GM12865 (cell line): ENCODE data around the gene ASCC2.

Experiments used
- DNase-seq: peaks from one replicate; pipeline ENCODE4 v3.0.0; 2010; ENCODE audit warnings: low read depth
- H3K4me3 ChIP-seq: 2 replicates; pipeline ENCODE4 v1.5.1; 2011; ENCODE audit warnings: mild to moderate bottlenecking, low read depth, low read length, control low read depth
- CTCF ChIP-seq: IDR thresholded peaks from 2 replicates; pipeline ENCODE4 v1.5.1; 2011; ENCODE audit warnings: low read length, control low read depth, low read depth, inconsistent platforms; ENCODE audit not compliant: insufficient read depth; ENCODE audit errors: missing control alignments

ASCC2 gene

GRCh38 chr22:29882716-29883044 lies 44.6 kb upstream of the ASCC2 start:
- TF ChIP-seq CTCF, result no peak
- no peak overlapping the region; the same call in none of the 2 replicates for H3K4me3 ChIP-seq

GRCh38 chr22:29879753-29880152 lies 41.7 kb upstream of the ASCC2 start:
- peak; percentile 37 for DNase-seq

More at GRCh38 chr22:29882716-29883044, 44.6 kb upstream of the ASCC2 start:
- DNase-seq, result no peak

GRCh38 chr22:29877620-29878019 lies 39.5 kb upstream of the ASCC2 start:
- TF ChIP-seq CTCF, result no peak
- no peak overlapping the region for H3K4me3 ChIP-seq
- no peak for DNase-seq

More at GRCh38 chr22:29879753-29880152, 41.7 kb upstream of the ASCC2 start:
- no peak for TF ChIP-seq CTCF
- no peak overlapping the region for H3K4me3 ChIP-seq

GRCh38 chr22:29873943-29874342 lies 35.9 kb upstream of the ASCC2 start:
- TF ChIP-seq CTCF, result no peak
- DNase-seq, result peak; percentile 14
- H3K4me3 ChIP-seq, result no peak overlapping the region

GRCh38 chr22:29872989-29873388 lies 34.9 kb upstream of the ASCC2 start:
- DNase-seq, result no peak
- TF ChIP-seq CTCF, result no peak
- H3K4me3 ChIP-seq, result no peak overlapping the region

GRCh38 chr22:29872144-29872893 lies 34.2 kb upstream of the ASCC2 start:
- TF ChIP-seq CTCF, result no peak
- DNase-seq, result peak; percentile 14
- H3K4me3 ChIP-seq, result no peak overlapping the region

- no peak overlapping the region for H3K4me3 ChIP-seq
- DNase-seq, result no peak
- no peak for TF ChIP-seq CTCF
Observed at GRCh38 chr22:29871684-29872083, 33.6 kb upstream of the ASCC2 start.
